ENCODE results near the gene IFFO2. TPM values are rescaled to one million over a fixed set of nuclear protein-coding genes. Genes with fewer than 3 reads are reported as not detected.

IFFO2 gene
- total RNA-seq, result 7.6 and 9.0 TPM in 2 replicates

DNA sequence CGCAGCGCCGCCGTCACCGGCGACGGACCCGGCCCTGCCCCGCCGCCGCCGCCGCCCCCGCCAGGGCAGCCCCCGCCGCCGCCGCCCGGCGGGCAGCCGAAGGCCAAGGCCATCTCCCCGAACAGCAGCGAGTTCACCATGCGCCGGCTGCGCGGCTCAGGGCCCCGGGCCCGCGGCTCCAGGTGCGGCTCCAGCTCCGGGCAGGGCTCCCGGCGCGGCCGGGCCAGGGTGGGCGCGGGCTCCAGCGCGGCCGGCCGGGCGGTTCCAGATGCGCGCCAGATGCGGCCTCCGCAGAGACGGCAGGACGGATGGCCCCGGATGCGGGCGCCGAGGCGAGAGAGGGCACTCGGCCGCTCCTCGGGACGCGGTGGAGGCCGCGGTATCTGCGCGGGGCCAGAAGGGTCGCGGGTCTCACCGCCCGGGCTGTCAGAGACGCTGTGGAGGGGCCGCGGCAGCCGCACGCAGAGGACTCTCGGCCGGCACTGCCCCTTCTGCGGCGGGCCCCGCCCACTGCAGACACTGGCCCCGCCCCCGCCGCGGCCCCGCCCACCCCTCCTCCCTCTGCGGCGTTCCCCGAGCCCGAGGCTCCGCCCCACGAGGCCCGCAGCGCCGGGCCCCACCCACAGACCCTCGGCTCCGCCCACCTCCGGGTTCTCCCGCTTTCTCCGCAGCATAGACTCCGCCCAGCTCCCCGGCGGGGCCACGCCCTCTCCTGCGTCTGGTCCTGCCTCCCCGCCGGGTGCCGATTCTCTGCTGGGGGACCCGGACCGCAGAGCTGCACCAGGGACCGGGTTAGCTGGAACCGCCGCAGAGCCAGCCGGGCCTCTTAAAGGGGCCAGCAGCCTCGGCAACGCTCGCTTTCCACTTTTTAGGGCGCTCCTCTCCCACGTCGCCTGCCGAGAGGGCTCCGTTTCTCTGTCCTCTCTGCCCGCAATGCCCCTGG, at the start of gene IFFO2:
TSS of gene IFFO2 (minus strand) at position 484 of the 943 bp plus-strand sequence. CDS start at position 140, 344 bp downstream.
- DNase-seq (ENCODE audit: low read depth in 2 of 2), result peak; percentile 75 to 94

DNA sequence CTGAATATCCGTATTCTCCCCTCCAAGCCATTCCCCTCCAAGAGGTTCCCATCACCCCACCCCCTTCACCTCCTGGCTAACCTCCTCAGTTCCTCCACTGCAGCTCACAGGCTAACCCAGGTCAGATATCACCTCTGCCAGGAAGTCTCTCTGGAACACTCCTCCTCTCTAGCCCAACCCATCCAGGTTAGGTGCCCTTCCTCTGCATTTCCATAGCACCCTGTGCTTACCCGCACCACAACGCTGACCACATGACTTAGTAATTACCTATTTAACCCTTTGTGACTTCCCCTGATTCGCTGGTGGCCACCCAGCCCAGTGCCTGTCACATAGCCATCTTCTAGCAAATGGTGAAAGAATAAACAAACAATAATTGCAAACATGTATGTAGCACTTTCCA, 49.5 kb upstream of the IFFO2 start:
- no peak for DNase-seq (ENCODE audit: low read depth in 2 of 2)

DNA sequence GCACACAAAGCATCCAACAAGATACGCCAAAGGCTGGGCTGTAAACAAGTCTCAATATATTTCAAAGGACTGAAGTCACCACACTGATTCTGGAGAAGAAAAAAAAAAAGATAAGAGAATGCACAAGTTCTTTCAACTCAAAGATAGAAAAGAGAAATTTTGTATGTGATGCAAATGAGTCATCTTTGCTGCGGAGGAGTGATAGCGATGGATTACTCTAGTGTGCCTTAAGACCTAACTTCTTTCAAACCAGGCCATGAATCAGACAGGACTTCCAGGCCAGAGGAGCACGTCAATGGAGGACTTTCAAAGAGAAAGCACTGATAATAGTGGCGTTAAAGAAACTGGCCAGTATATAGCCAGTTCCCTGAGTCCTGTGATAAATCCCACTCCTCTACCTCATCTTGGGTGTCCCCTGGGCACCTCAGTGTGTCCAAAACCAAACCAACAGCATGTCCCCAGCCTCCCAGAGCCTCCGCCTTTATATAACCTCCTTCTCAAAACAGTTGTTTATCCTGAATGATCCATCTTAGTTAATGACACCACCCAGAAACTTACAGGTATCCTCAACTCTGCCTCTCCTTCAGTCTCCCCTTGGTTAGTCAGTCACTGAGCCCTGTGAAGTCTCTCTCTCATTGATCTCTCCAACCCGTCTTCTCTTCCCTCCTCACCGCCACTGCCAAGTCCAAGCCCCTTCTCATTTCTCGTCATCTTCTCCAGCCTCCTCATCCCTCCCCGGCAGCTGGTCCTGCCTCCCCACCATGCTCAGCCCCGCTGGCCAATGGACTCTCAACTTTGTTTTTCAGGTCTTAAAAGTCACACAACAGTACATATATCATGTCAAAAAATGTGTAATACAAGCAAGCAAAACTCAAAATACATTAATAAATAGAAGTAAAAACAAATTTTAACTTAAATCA, 47.2 kb upstream of the IFFO2 start:
- no peak for DNase-seq (ENCODE audit: low read depth in 2 of 2)

DNA sequence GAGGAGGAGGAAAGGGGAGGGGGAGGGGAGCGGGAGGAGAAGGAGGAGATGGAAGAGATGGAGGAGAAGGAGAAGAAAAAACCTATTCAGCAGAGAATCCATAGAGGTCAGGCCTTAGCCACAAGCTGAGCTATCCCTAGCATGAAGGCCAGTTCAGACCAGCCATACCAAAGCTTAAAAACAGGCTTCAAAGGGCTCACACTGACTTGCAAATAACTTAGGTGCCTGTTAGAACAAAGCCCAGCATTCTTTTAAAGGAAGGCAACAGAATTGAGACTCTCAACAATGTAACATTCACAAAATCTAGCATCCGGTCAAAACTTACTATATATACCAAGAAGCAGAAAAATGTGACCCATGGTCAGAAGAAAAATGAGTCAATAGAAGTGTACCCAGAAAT, 43.6 kb upstream of the IFFO2 start:
- DNase-seq (ENCODE audit: low read depth in 2 of 2), result no peak

DNA sequence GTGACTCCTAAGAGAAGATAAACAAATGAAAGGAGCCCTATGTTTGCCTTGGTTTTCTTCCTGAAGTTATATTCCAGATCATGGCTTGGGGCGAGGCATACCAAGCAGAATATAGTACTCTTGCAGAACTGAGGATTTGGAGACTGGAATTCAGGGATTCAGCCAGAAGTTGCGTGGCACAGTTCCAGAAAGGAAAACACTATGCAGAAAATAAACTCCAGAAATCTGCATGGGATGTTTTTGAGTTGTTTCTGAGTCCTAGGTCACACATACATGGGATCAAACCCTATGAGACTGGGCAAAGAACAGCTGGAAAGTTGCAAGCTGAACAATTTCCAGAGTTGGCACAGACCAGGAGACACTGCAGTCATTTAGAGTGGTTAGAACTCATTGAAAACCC, 42.9 kb upstream of the IFFO2 start:
- peak in 1 of 2 donors; percentile 22 for DNase-seq (ENCODE audit: low read depth in 2 of 2)

DNA sequence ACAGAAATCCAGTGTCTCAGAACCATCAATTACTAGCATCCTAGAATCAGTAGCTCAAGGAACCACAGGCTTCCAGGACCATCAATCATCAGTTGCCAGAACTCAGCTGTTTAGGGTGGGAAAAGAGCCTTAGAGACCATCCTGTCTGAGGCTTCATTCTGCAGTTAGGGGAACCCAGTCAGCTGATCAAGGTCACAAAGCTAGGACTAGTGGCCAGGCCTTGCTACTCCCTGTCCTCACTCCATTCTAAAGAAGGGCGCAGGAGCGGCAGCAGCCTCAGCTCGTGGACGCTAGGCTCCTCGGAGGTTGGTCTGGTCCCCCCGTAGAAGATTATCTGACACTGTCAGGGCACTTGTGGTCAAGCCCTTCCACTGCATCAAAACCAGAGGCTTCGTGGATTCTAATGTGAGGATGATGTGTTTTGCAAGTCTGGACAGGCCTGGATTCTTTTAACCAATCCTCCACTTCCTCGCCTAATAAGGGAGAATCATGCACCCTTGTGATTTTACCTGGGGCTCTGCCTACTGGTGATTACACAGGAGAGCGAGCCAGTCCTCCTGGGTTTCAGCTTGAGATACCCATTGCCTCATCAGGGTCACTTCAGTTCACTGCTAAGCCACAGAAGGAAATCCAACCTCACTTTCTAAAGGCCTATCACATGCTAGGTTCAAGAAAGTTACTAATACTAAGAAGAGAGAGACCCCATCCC, 41.7 kb upstream of the IFFO2 start:
- DNase-seq (ENCODE audit: low read depth in 2 of 2), result no peak

DNA sequence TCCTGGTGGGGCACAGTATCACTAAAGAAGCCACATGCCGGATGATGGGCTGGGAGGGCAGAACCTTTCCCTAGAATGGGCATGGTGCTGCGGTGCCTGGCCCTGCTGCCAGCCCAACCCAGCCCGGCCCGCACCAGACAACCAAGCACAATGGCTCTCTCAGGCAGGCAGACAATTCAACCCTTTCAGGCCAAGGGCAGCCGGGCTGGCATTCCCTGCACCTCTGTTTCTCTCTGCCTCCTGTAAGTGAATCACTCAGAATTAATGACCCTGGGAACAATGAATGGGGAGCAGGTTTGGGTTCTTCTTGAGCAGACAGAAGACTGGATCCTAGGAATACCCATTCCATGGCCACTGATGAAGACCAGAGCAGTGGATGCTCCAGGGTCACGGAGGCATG, 41.0 kb upstream of the IFFO2 start:
- DNase-seq (ENCODE audit: low read depth in 2 of 2), result no peak

DNA sequence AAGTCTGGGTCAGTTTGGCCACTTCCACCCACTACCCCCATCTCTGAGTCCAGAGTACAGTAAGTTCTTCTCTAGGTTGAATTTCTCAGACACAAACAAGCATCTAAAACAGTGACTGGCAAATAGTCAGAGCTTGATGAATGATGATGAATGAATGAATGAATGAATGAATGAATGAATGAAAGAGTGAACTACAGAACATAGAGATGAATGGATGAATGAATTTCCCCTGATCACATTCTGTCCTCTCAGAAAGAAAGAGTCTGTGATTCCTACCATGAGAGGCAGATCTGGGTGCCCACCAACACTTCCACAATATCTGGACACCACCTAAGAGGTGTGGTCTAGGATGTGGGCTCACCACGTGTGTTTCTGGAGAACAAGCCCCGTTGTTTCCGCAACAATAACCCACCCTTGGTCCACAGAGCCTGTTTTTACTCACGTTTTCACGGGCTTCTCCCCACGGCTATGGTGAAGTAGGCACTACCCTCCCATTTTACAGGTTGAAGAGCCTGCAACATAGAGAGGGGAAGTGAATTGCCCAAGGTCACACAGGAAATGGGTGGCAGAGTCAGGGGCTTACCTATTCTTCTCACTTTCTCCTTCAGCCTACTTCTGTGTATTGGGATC, 40.2 kb upstream of the IFFO2 start:
- no peak for DNase-seq (ENCODE audit: low read depth in 2 of 2)

DNA sequence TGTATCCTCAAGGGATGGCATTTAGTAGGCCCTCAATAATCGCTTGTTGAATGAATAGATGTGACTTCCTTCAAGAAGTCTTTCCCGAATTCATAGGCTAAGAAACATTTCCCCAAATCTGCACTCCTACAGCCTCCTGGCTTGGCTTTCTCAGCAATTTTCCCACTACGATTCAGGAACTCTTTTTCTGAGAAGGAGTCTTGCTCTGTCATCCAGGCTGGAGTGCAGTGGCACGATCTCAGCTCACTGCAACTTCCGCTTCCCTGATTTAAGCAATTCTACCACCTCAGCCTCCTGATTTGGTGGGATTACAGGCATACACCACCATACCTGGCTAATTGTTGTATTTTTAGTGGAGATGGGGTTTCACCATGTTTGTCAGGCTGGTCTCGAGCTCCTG, 37.9 kb upstream of the IFFO2 start:
- no peak for DNase-seq (ENCODE audit: low read depth in 2 of 2)

DNA sequence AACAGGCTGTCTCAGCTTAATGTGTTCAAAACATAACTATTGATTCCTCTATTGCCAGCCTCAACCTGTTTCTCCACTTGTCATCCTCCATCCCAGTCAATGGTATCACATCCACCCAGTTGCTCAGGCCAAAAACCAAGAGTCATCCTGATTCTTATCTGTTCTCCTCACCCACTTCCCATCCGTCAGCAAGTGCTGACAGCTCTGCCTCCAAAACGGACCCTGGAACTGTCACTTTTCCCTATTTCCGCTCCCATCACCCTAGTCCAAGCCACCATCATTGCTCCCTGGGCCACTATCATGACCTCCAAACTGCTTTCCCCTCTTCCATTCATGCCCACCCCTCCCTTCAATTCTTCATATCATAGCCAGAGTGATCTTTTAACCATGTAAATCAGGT, 36.2 kb upstream of the IFFO2 start:
- DNase-seq (ENCODE audit: low read depth in 2 of 2), result no peak

DNA sequence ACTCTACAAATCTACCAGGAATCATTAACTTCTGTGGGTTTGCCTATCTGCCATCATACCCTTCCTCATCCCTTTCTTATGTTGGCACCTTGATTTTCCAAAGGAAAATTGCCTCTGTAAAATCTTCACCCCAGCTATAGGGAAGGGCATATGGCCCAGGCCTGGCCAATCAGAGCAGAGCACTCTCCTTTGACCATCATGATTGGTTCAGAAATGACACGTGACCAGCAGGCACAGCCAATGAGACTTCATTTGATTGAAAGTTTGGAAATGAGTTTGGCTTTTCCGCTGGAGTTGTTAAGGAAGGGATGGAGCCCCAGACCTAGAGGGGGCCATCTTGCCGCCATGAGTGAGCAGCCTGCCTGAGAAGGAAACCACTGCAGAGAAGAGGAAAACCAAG, 35.1 kb upstream of the IFFO2 start:
- DNase-seq (ENCODE audit: low read depth in 2 of 2), result no peak

DNA sequence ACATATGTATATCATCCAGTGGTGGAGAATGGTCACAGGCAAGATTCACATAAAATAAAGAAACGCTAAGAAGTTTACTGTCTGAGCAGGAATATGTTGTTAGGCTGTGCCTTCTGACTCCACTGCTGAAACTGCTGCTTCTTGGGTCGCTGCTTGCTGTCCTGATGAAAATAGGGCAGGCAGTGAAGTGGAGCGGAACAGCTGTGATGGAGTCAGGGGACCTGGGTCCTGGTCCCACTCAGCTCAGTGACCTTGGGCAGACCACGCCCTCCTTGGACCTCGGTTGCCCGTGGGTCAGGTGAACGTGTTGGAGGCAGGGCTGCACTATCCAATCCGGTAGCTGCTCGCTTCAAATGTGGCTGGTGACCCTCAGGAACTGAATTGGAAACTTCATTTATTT, 33.4 kb upstream of the IFFO2 start:
- DNase-seq (ENCODE audit: low read depth in 2 of 2), result no peak

DNA sequence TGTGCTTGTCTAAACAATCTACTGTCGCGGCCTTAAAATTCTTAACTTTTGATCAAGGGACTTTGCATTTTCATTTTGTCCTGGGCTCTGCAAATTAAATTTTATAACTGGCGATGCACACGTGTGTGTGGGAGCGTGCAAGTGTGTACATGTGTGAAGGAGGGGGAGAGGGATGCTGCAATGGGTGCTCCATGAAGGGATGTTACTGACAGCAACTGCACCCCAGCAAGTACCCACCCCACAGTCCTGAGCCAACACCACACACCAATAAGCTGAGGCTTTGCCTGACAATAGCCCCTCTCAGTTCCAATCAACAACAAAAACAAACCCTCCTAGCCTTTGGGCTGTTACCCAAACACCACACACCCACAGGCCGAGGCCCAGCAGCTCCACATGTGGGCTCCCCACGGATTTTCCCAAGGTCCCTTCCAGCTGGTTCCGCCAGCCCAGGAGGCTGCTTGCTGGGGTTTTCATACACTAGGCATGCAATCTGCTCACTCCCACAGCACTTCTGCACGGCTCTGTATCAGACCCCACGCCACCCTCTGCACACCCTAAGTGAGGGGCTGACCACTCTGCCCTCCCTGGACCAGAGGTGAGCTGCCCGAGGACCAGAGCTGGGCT, 32.8 kb upstream of the IFFO2 start:
- no peak for DNase-seq (ENCODE audit: low read depth in 2 of 2)

DNA sequence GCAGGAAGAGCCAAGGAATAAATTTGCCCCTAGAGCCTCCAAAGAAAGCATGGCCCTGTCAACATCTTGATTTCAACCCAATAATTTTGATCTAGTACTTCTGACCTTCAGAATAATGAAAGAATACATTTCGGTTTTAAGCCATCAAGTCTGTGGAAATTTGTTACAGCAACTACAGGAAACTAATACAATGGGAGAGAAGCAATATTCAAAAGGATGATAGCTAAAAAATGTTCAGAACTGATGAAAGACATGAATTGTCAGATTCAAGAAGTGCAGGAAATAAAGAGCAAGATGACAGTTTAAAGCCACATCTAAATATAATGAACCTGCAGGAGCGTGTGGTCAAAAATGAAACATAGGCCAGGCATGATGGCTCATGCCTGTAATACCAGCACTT, 24.8 kb upstream of the IFFO2 start:
- no peak for DNase-seq (ENCODE audit: low read depth in 2 of 2)

DNA sequence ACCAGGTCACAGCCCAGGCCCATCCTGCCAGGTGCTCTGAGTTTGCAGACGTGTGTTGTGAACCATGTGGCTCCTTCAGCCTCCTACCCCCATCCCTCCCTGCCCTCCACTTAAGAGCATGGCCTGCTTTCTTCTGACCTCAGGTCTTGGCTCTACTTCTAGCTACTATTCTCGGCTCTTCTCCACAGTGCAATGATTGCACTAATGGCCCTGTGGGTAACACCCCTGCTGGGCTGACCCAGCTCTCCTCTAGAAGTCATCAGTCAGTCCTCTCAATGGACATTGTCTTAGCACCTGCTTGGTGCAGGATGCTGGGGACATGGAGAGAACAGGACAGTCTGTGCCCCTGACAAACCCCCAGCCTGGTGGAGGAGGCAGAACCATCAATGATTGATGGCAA, 22.2 kb upstream of the IFFO2 start:
- no peak for DNase-seq (ENCODE audit: low read depth in 2 of 2)

DNA sequence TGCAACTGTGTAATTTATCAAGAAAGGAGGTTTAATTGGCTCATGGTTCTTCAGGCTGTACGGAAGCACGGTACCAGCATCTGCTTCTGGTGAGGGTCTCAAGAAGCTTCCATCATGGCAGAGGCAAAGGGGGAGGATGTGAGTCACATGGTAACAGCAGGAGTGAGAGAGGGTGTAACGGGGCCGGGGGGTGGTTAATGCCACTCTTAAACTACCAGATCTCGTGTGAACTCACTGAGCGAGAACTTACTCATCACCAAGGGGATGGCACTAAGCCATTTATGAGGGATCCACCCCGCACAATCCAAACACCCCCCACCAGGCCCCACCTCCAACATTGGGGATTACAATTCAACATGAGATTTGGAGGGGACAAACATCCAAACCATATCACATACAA, 21.0 kb upstream of the IFFO2 start:
- no peak for DNase-seq (ENCODE audit: low read depth in 2 of 2)

DNA sequence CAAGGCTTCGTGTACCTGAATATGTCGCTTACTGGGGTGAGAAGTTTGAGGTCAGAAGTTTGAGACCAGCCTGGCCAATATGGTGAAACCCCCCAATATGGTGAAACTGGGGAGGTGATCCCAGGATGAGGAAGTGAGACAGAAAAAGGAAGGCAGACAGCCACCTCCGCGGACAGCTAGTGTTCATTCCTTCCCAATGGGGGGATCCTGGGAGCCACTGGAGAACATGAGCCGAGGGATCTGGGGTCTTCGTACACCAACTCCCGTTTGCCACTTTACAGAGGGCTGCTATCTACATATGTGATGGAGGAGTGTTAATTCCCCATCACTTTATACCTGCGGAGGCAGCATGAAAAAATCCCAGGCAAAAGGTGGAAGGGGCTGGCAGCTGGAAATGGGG, 19.6 kb upstream of the IFFO2 start:
- no peak for DNase-seq (ENCODE audit: low read depth in 2 of 2)

DNA sequence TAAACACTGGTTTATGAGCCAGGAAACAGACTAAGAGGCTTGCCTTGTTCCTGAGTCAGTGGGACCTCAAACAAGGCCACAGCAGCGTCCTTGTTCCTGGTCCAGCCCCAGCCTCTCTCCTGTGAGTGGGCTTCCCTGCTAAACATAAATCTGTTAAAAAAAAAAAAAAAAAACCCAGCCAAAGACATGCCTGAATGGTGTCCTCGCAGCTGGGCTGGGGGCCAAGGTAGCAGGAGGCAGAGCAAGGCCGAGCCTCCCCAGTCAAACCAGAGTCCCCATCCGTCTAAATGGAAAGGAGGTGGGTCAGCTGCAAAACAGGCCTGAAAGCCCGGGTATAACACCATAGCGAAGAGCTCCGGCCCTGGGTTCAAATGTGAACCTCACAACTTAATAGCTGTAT, 18.1 kb upstream of the IFFO2 start:
- DNase-seq (ENCODE audit: low read depth in 2 of 2), result no peak

DNA sequence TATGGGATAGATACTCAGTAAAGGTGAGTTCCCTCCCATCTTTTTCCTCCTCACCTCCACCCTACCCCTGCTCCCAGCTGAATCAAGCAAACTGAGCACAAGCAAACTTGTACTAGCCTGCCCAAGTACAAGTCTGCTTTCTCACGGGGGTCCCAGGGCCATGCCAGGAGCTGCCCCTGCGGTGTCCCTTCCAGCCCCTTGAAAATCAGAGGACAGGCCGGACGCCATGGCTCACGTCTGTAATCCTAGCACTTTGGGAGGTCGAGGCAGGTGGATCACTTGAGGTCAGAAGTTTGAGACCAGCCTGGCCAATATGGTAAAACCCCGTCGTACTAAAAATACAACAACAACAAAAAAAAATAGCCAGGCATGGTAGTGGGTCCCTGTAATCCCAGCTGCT, 17.5 kb upstream of the IFFO2 start:
- no peak for DNase-seq (ENCODE audit: low read depth in 2 of 2)

DNA sequence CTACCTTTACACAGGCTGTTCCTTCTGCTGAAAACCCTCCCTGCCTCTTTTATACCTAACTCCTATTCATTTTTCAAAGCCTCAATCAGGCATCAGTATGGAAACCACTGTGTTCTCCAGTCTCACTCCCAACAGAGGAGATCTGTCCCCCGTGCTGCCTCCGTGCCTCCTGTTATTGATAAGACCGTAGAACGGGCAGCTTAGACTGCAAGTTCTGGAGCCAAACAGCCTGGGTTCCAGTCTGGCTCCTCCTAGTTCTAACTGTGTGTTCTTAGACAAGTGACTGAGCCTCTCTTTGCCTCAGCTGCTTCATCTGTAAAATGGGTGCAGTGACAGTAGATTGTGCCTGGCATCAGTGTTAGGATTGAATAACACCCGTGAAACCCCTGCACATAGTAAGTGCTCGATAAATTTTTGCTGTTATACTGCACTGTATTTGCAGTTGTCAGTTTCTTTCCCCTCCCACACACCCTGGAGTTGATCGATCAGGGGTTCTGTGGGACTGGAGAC, 17.0 kb upstream of the IFFO2 start:
- DNase-seq (ENCODE audit: low read depth in 2 of 2), result no peak

DNA sequence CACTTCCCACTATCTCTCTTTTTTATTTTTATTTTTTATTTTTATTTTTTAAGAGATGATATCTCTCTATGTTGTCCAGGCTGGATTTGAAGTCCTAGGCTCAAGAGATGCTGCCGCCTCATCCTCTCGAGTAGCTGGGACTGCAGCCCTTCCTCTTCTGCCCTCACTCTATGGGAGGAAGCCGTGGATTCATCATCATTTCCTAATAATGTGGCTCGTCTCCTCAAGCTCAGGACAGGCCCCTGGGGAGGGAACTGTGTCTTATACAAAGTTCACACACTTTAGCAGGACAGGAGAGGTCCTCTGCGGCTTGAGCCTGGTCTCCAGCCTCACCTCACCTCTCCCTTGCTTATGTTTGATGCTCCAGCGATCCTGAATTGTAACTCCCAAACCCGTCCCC, 16.5 kb upstream of the IFFO2 start:
- peak in 1 of 2 donors; percentile 65 for DNase-seq (ENCODE audit: low read depth in 2 of 2)

All from dermis microvascular lymphatic vessel endothelial cell (primary cell).